ENCODE data around the gene RMDN2. TPM values are rescaled to one million over a fixed set of nuclear protein-coding genes. Genes with fewer than 3 reads are reported as not detected.

The RMDN2 gene
- total and polyA plus RNA-seq, 10 of the 15 experiments (the other 5 are each of a cell fraction or from before 2014, with no cell fraction given) = 2.6 to 12.4 (median 9.2) TPM

DNA sequence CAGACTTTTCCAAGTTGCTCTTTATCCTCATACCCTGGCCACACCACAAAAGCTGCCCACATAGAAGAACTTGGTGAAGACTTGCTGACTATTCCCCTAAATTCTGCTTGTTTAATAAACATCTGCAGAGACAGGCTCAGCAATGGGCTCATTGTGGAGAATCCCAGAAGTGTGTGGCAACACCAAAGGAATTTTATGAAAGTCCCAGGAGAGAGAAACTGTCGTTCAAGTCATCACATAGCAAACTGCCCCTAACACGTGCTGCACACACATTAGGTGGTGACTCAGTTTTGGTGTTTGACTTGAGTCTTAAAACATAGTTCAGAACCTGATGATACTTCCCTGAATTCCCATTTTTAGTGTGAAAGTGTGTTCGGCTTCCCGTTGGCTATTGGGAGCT is 112.2 kb downstream of the RMDN2 start:
- H3K4me1 ChIP-seq (ENCODE audit: control insufficient read depth, insufficient read depth, low read length) = peaks cover 23% of the 10 kb centered on the region
- peak; percentile 13 for FAIRE-seq
- no peaks in the 10 kb centered on the region for H3K27me3 ChIP-seq (replicated peaks in 1 of 2; ENCODE audit: control insufficient read depth in 2 of 2, insufficient read depth in 2 of 2, low read length in 1 of 2)
- H3K9ac ChIP-seq (ENCODE audit: control insufficient read depth, insufficient read depth, low read length) = peak overlapping the region; percentile 68; the same call in 1 of the 2 replicates
- H3K27ac ChIP-seq (ENCODE audit: control insufficient read depth, insufficient read depth) = peak overlapping the region; percentile 85
- in situ Hi-C loops (cut with MboI) = no loop called here
- POLR2A ChIA-PET = interaction anchor here (1.1 kb wide), 1 partner anchor 103 kb away, joined by 4 read pairs; no protein-coding TSS in a partner anchor
- RAD21 ChIA-PET (ENCODE audit: unreplicated experiment) = interaction anchor here (0.5 to 2.6 kb wide), 19 partner anchors 11 to 641 kb away, joined by 3 to 21 read pairs (median 6); partner anchors contain the start of genes CYP1B1 and RMDN2
- peak overlapping the region; percentile 98 for H3K4me2 ChIP-seq (ENCODE audit: control insufficient read depth, insufficient read depth)
- DNase-seq (ENCODE audit: low read depth, low spot score) = no peak
- H3K9me3 ChIP-seq (replicated peaks; ENCODE audit: control insufficient read depth, insufficient read depth, low read length) = no peaks in the 10 kb centered on the region
- H2AFZ ChIP-seq (ENCODE audit: control insufficient read depth, low read depth, low read length) = peak overlapping the region; percentile 95
- H3K4me3 ChIP-seq = no peak overlapping the region
- WGBS (ENCODE audit: insufficient coverage, insufficient replicate concordance, low lambda C conversion rate, missing lambda C conversion rate) = 2% methylated on average over 4 of the region's 4 CpGs
- peak; percentile 11; the same call in 2 of the 3 replicates for ATAC-seq
- H4K20me1 ChIP-seq (ENCODE audit: control insufficient read depth, insufficient read depth) = no peaks in the 10 kb centered on the region
- no peaks in the 10 kb centered on the region for H3K79me2 ChIP-seq (ENCODE audit: control insufficient read depth, insufficient read depth, low read length)
- TF ChIP-seq CBX5 (IDR thresholded peaks at IDR 0.05; ENCODE audit: low read depth) (no peak), BHLHE40 (IDR thresholded peaks at IDR 0.05; ENCODE audit: borderline replicate concordance in 1 of 2, low read depth in 2 of 2, low read length in 1 of 2) (peak in 1 of 2 experiments; percentile 38; a peak in 2 of 4 replicates)
- TSS peak; percentile 80 for BruUV-seq (replicated peaks)
- SMC1A ChIA-PET (ENCODE audit: uncharacterized antibody, unreplicated experiment) = interaction anchor here (0.7 to 3.7 kb wide), 27 partner anchors 9 to 385 kb away, joined by 3 to 18 read pairs (median 4); no protein-coding TSS in a partner anchor
- CTCF ChIA-PET = interaction anchor here (1.0 to 3.1 kb wide), 15 partner anchors 9 to 618 kb away, joined by 3 to 17 read pairs (median 5); partner anchors contain the start of gene CYP1B1
- intact Hi-C loops (cut with micrococcal nuclease; ENCODE audit: unreplicated experiment) = loop anchor here (2.0 to 5.0 kb wide), 3 partner anchors 80 to 225 kb away; partner anchors contain the start of gene RMDN2
- no peaks in the 10 kb centered on the region for H3K36me3 ChIP-seq (ENCODE audit: control insufficient read depth in 2 of 2, insufficient read depth in 2 of 2, low read length in 1 of 2)

DNA sequence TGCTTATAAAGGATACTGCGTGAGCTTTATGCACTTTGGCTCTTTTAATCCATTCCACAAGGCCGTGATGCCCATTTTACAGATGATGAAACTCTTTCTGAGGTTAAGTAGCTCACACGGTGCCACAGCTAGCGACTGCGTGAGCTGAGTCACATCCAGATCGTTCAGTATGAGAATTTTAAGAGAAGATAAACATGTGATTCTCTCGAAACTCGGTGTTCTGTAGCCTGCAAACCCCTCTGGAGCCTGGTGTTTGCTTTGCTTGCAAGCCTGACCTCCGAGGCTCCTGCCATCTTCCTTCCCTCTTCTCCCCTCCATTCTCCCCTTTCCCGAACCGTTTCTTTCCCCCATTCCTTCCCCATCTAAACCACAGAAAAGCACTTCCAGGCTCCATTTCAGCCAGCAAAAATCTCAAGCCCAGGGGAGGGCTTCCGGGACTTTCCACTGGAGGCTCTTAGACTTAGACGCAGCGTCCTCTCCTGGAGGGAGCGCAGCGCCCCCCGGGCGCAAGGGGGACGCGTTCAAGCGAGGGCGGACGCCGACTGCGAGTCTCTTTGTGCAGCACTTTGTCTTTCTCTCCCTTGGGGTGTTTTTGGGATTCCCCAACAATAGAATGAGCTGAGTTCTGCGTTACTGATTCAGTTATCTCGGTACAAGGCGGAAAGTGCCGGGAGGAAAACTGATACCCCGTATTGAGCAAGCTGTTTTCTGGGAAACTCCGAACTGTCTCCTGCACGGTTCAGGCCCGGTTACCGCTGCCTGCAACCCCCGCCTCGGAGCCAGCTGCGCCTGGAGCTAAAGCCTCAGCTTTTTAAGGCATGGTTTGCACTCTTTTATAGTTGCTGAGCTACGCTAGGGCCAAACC is 112.9 kb downstream of the RMDN2 start:
- Histone ChIP-seq H3K36me3 (ENCODE audit: control insufficient read depth in 2 of 2, insufficient read depth in 2 of 2, low read length in 1 of 2) (no peaks in the 10 kb centered on the region), H3K4me2 (ENCODE audit: control insufficient read depth, insufficient read depth) (peak overlapping the region; percentile 98), H2AFZ (ENCODE audit: control insufficient read depth, low read depth, low read length) (peak overlapping the region; percentile 95), H3K79me2 (ENCODE audit: control insufficient read depth, insufficient read depth, low read length) (no peaks in the 10 kb centered on the region), H3K27ac (ENCODE audit: control insufficient read depth, insufficient read depth) (peak overlapping the region; percentile 85), H3K4me3 (peak overlapping the region; percentile 65), H4K20me1 (ENCODE audit: control insufficient read depth, insufficient read depth) (no peaks in the 10 kb centered on the region), H3K9ac (ENCODE audit: control insufficient read depth, insufficient read depth, low read length) (peak overlapping the region; percentile 68), H3K4me1 (ENCODE audit: control insufficient read depth, insufficient read depth, low read length) (peaks cover 23% of the 10 kb centered on the region), H3K9me3 (replicated peaks; ENCODE audit: control insufficient read depth, insufficient read depth, low read length) (no peaks in the 10 kb centered on the region), H3K27me3 (replicated peaks in 1 of 2; ENCODE audit: control insufficient read depth in 2 of 2, insufficient read depth in 2 of 2, low read length in 1 of 2) (no peaks in the 10 kb centered on the region)
- ChIA-PET POLR2A (interaction anchor here (0.7 to 1.1 kb wide), 3 partner anchors 12 to 103 kb away, joined by 3 to 4 read pairs (median 3); no protein-coding TSS in a partner anchor), CTCF (interaction anchor here (0.6 to 3.1 kb wide), 24 partner anchors 8 to 624 kb away, joined by 3 to 17 read pairs (median 4); partner anchors contain the start of gene CYP1B1), SMC1A (ENCODE audit: uncharacterized antibody, unreplicated experiment) (interaction anchor here (0.5 to 3.7 kb wide), 31 partner anchors 8 to 385 kb away, joined by 3 to 18 read pairs (median 4); no protein-coding TSS in a partner anchor), RAD21 (ENCODE audit: unreplicated experiment) (interaction anchor here (0.5 to 2.6 kb wide), 32 partner anchors 10 to 642 kb away, joined by 3 to 21 read pairs (median 4); partner anchors contain the start of genes CYP1B1 and RMDN2)
- BruUV-seq (replicated peaks) = no TSS peak
- FAIRE-seq (peak; percentile 75), ATAC-seq (peak; percentile 89), DNase-seq (ENCODE audit: low read depth, low spot score) (peak; percentile 76)
- in situ Hi-C loops (cut with MboI) (no loop called here), intact Hi-C loops (cut with micrococcal nuclease; ENCODE audit: unreplicated experiment) (loop anchor here (1.0 to 5.0 kb wide), 6 partner anchors 38 to 225 kb away; partner anchors contain the start of genes CYP1B1 and RMDN2)
- WGBS (ENCODE audit: insufficient coverage, insufficient replicate concordance, low lambda C conversion rate, missing lambda C conversion rate) = under 1% methylated on average over 38 of the region's 38 CpGs
- TF ChIP-seq TBL1XR1 (IDR thresholded peaks at IDR 0.05; ENCODE audit: low read depth, low read length) = peak; percentile 41; the same call in 1 of the 2 replicates
- TF ChIP-seq ATF7 (IDR thresholded peaks at IDR 0.05; ENCODE audit: low read depth) = 0 out of 2 replicates have a peak, but pooled peaks have one; percentile 31
- TF ChIP-seq ATF2 (IDR thresholded peaks at IDR 0.05; ENCODE audit: low read length) = peak; percentile 46
- peak; percentile 36; the same call in 1 of the 2 replicates for TF ChIP-seq RAD51 (IDR thresholded peaks at IDR 0.05)
- 0 out of 2 replicates have a peak, but pooled peaks have one; percentile 20 for TF ChIP-seq RCOR1 (conservative IDR thresholded peaks at IDR 0.05; ENCODE audit: low read depth, low read length)
- peak; percentile 86 for TF ChIP-seq IKZF2 (IDR thresholded peaks at IDR 0.05)
- TF ChIP-seq KLF5 (IDR thresholded peaks at IDR 0.05; ENCODE audit: partially characterized antibody) = no peak
- TF ChIP-seq MYB (IDR thresholded peaks at IDR 0.05; ENCODE audit: borderline replicate concordance, low read depth, low read length) = 0 out of 2 replicates have a peak, but pooled peaks have one; percentile 14
- TF ChIP-seq HDAC2 (IDR thresholded peaks at IDR 0.05) = no peak
- TF ChIP-seq NFYA (IDR thresholded peaks at IDR 0.05; ENCODE audit: borderline replicate concordance, low read depth, low read length) = no peak
- 0 out of 2 replicates have a peak, but pooled peaks have one; percentile 35 for TF ChIP-seq MAX (IDR thresholded peaks at IDR 0.05; ENCODE audit: low read depth, low read length)
